OCI-LY7 (cell line): ENCODE data around the gene EIF5AL1. TPM values are rescaled to one million over a fixed set of nuclear protein-coding genes. Genes with fewer than 3 reads are reported as not detected.
"Not testable (repeated sequence)": the region's sequence is repeated elsewhere in the genome, so short reads cannot be mapped to it uniquely, and the experiment has no call there.

Source experiments
- BruUV-seq: library from RNA; stranded (reverse); fragments of 400-500 nt; replicated peaks from 2 replicates; lab custom pipeline; 2021; lab: Mats Ljungman, UMichigan
- CTCF ChIA-PET: fragments of 300-600 bp; sonication (Branson Sonifier 250); formaldehyde crosslinking; loops from one replicate; lab custom pipeline; 2022; ENCODE audit warnings: antibody characterized with exemption; ENCODE audit not compliant: unreplicated experiment; lab: Charles Lee
- POLR2A ChIA-PET: fragments of 300-600 bp; sonication (Branson Sonifier 250); formaldehyde crosslinking; loops from one replicate; lab custom pipeline; 2022; ENCODE audit warnings: antibody characterized with exemption; lab: Charles Lee
- DNase-seq: peaks from one replicate; pipeline ENCODE4 v3.0.0-alpha.2; 2015; ENCODE audit warnings: low spot score
- H2AFZ ChIP-seq: fragments of 200-600 bp; sonication (generic), shearing (Covaris generic); 2 replicates; pipeline ENCODE4 v1.6.1; 2014; ENCODE audit warnings: mild to moderate bottlenecking, antibody characterized with exemption, low read length, moderate library complexity
- H3K27ac ChIP-seq: fragments of 200-600 bp; sonication (generic); 2 replicates; pipeline ENCODE4 v1.5.1; 2014; ENCODE audit warnings: mixed run types, low read depth, mild to moderate bottlenecking, moderate library complexity, low read length, inconsistent platforms; ENCODE audit not compliant: poor library complexity, severe bottlenecking
- H3K36me3 ChIP-seq: fragments of 200-600 bp; sonication (generic); 2 replicates; pipeline ENCODE4 v1.6.1; 2014; ENCODE audit warnings: mild to moderate bottlenecking, antibody characterized with exemption, low read length, moderate library complexity, mixed read lengths; ENCODE audit not compliant: insufficient read depth
- H3K4me1 ChIP-seq: fragments of 200-600 bp; sonication (generic); 2 replicates; pipeline ENCODE4 v1.5.1; 2014; ENCODE audit warnings: mild to moderate bottlenecking, low read length; ENCODE audit not compliant: insufficient read depth, poor library complexity, severe bottlenecking
- H3K4me2 ChIP-seq: fragments of 200-600 bp; sonication (generic); 2 replicates; pipeline ENCODE4 v1.6.1; 2014; ENCODE audit warnings: mild to moderate bottlenecking, low read length
- H3K4me3 ChIP-seq: fragments of 200-600 bp; sonication (generic); 2 replicates; pipeline ENCODE4 v1.5.1; 2014; ENCODE audit warnings: mild to moderate bottlenecking, low read depth, low read length; ENCODE audit not compliant: poor library complexity, severe bottlenecking
- H3K79me2 ChIP-seq: fragments of 200-600 bp; sonication (generic); 2 replicates; pipeline ENCODE4 v1.6.1; 2016; ENCODE audit warnings: low read depth, mild to moderate bottlenecking, low read length, moderate library complexity, mixed read lengths; ENCODE audit not compliant: insufficient read depth
- H3K9me2 ChIP-seq: fragments of 200-600 bp; sonication (generic); 2 replicates; pipeline ENCODE4 v1.6.1; 2016; ENCODE audit warnings: mild to moderate bottlenecking, low read length, mixed read lengths; ENCODE audit not compliant: insufficient read depth
- H3K9me3 ChIP-seq: fragments of 200-600 bp; sonication (generic); 2 replicates; pipeline ENCODE4 v1.6.1; 2014; ENCODE audit warnings: mild to moderate bottlenecking, mixed run types, low read length, mixed read lengths
- H4K20me1 ChIP-seq: fragments of 200-600 bp; sonication (generic); 2 replicates; pipeline ENCODE4 v1.6.1; 2014; ENCODE audit warnings: mild to moderate bottlenecking, antibody characterized with exemption, low read length, moderate library complexity, mixed read lengths; ENCODE audit not compliant: insufficient read depth
- CTCF ChIP-seq: fragments of 200-600 bp; sonication (generic); conservative IDR thresholded peaks from 2 replicates; pipeline ENCODE4 v1.5.1; 2014; ENCODE audit warnings: mild to moderate bottlenecking, antibody characterized with exemption, low read length, moderate library complexity, mixed read lengths
- EZH2phosphoT487 ChIP-seq: fragments of 200-600 bp; sonication (generic); IDR thresholded peaks from 2 replicates; pipeline ENCODE4 v1.6.1; 2018; ENCODE audit warnings: low read depth, borderline replicate concordance, mild to moderate bottlenecking, mixed run types, antibody characterized with exemption, low read length, moderate library complexity, mixed read lengths
- intact Hi-C: fragments of 100-400 bp; cut with micrococcal nuclease; formaldehyde crosslinking; loops from one replicate; pipeline ENCODE4 v1.10.0; 2022; ENCODE audit not compliant: unreplicated experiment
- total RNA-seq, 2 experiments: library from RNA; depleted of rRNA in 1 of 2; stranded (reverse); fragments of >200 nt in 1 of 2; shearing (Covaris generic) in 1 of 2; gene quantifications; 2 replicates each; pipeline ENCODE4 v1.2.3, GENCODE V29; 2014 to 2022

The EIF5AL1 gene
- total RNA-seq, 2 experiments from 2014 or later, result 0.38 to 1.5 TPM

- Histone ChIP-seq H3K4me1 (no peaks in the 10 kb centered on the region), H3K27ac (no peak overlapping the region), H3K79me2 (no peaks in the 10 kb centered on the region), H3K9me2 (no peaks in the 10 kb centered on the region), H3K9me3 (no peaks in the 10 kb centered on the region), H4K20me1 (no peaks in the 10 kb centered on the region), H3K36me3 (no peaks in the 10 kb centered on the region), H3K4me2 (no peak overlapping the region), H2AFZ (no peak overlapping the region), H3K4me3 (no peak overlapping the region)
- POLR2A ChIA-PET, result interaction anchor here (0.6 kb wide), 1 partner anchor 639 kb away, joined by 3 read pairs; no protein-coding TSS in a partner anchor
- intact Hi-C loops, result no loop called here
- CTCF ChIA-PET, result no interaction called here
- TF ChIP-seq CTCF (no peak), EZH2phosphoT487 (no peak)
- no TSS peak for BruUV-seq
- DNase-seq, result no peak
Measured at GRCh38 chr10:79498291-79498829, 14.0 kb upstream of the EIF5AL1 start.

DNA sequence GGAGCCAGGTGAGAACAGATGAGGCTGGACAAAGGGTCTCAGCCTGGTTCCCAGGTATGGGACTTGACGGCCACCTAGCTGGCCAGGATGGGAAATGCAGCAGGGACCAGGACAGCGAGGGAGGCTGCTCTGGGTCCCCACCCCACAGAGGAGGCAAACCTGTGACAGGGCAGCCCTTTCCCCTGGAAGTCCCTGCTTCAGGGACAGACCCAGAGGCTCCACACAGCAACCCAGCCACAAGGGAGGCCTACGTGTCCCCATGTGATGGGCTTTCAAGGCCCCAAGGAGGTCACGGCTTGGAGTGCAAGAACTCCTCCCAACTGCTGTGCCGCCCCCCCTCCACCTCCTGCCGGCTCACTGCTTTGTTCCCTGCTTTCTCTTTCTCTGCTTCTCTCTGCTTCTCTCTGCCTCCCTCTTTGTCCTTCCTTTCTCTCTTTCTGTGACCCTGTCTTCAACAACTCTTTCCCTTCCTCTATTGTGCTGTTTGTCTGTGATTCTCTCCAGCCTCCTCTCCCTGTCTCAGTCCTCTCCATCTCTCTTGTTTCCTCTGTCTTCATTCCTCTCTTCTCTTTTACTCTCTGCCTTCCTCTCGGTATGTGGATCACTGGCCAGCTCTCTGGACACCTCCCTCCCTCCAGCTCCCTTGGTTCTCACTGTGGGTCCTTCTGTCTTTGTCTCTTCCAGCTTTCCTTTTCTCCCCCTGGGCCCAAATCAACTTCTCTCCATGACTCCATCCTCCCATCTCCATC is 9.6 kb upstream of the EIF5AL1 start:
- H3K27ac ChIP-seq, result no peak overlapping the region
- no peaks in the 10 kb centered on the region for H3K9me2 ChIP-seq
- H3K9me3 ChIP-seq, result no peaks in the 10 kb centered on the region
- H2AFZ ChIP-seq, result no peak overlapping the region
- no peaks in the 10 kb centered on the region for H3K79me2 ChIP-seq
- no peak overlapping the region for H3K4me3 ChIP-seq
- H3K36me3 ChIP-seq, result no peaks in the 10 kb centered on the region
- H3K4me2 ChIP-seq, result no peak overlapping the region
- ChIA-PET CTCF (no interaction called here), POLR2A (interaction anchor here (1.6 kb wide), 1 partner anchor 23 kb away, joined by 3 read pairs; no protein-coding TSS in a partner anchor)
- H4K20me1 ChIP-seq, result no peaks in the 10 kb centered on the region
- no TSS peak for BruUV-seq
- TF ChIP-seq CTCF, result peak; percentile 36
- TF ChIP-seq EZH2phosphoT487, result no peak
- no peaks in the 10 kb centered on the region for H3K4me1 ChIP-seq
- intact Hi-C loops, result no loop called here
- no peak for DNase-seq

- BruUV-seq, H3K9me3 ChIP-seq, H3K36me3 ChIP-seq, H3K4me3 ChIP-seq, H2AFZ ChIP-seq, DNase-seq, H3K4me2 ChIP-seq, H3K9me2 ChIP-seq, intact Hi-C loops, H3K4me1 ChIP-seq, H4K20me1 ChIP-seq, H3K79me2 ChIP-seq, POLR2A ChIA-PET, H3K27ac ChIP-seq, CTCF ChIA-PET: not testable (repeated sequence)
Measured at GRCh38 chr10:79503787-79504186, 8.5 kb upstream of the EIF5AL1 start.

GRCh38 chr10:79504483-79504882 is 7.8 kb upstream of the EIF5AL1 start:
- H3K4me3 ChIP-seq, H3K79me2 ChIP-seq, H3K4me2 ChIP-seq, DNase-seq, H3K27ac ChIP-seq, H4K20me1 ChIP-seq, H3K4me1 ChIP-seq, H2AFZ ChIP-seq, intact Hi-C loops, H3K9me2 ChIP-seq, POLR2A ChIA-PET, CTCF ChIA-PET, BruUV-seq, H3K9me3 ChIP-seq, H3K36me3 ChIP-seq: not testable (repeated sequence)

DNA sequence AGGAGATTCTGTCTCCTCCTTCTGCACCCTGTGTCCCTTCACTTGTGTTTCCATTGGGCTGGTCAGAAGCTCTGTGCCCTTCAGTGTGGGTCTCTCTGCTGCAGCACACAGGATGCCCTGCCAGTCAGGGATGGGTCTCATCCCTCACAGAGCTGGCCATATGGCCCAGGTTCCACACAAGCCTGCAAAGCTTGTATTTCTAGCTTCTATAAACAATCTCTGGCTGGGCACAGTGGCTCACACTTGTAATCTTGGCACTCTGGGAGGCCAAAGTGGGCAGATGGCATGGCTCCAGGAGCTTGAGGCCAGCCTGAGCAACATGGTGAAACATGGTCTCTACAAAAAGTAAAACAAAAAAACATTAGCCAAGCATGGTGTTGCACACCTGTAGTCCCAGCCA is 7.0 kb upstream of the EIF5AL1 start:
- H3K79me2 ChIP-seq, H3K4me3 ChIP-seq, CTCF ChIA-PET, H3K4me2 ChIP-seq, H3K27ac ChIP-seq, POLR2A ChIA-PET, H3K9me3 ChIP-seq, H3K9me2 ChIP-seq, BruUV-seq, DNase-seq, H3K36me3 ChIP-seq, intact Hi-C loops, H3K4me1 ChIP-seq, H2AFZ ChIP-seq, H4K20me1 ChIP-seq: not testable (repeated sequence)
